Prostate gland (tissue), 2 donors: ENCODE results near the gene CCDC78. TPM values are rescaled to one million over a fixed set of nuclear protein-coding genes. Genes with fewer than 3 reads are reported as not detected.
A peak's percentile ranks its signal among the peaks of the same experiment; 100 is the strongest.

Source experiments
- DNase-seq: peaks from one replicate; pipeline ENCODE4 v3.0.0-alpha.2; 2019; ENCODE audit warnings: low spot score
- H3K27ac ChIP-seq, 2 donors: fragments of 200-600 bp; sonication (generic); 2 replicates each; pipeline ENCODE4 v1.5.1; 2017 to 2019
- H3K27me3 ChIP-seq: fragments of 200-600 bp; sonication (generic); replicated peaks from 2 replicates; pipeline ENCODE4 v1.5.1; 2019; ENCODE audit not compliant: insufficient read depth
- H3K36me3 ChIP-seq, 2 donors: fragments of 200-600 bp; sonication (generic); 1 replicate in 1 of 2; 2 replicates in 1 of 2; pipeline versions ENCODE4 v1.5.1 to v1.8.1; 2017 to 2019
- H3K4me1 ChIP-seq: fragments of 200-600 bp; sonication (generic); replicated peaks from 2 replicates; pipeline ENCODE4 v1.5.1; 2019
- H3K4me3 ChIP-seq, 2 donors: fragments of 200-600 bp; sonication (generic); 2 replicates each; pipeline ENCODE4 v1.5.1; 2017 to 2019
- H3K9me3 ChIP-seq: fragments of 200-600 bp; sonication (generic); 2 replicates; pipeline ENCODE4 v1.5.1; 2017
- POLR2A ChIP-seq: fragments of 450-650 bp; IDR thresholded peaks from one replicate; pipeline ENCODE4 v1.6.1; 2016; ENCODE audit warnings: antibody characterized with exemption, mild to moderate bottlenecking
- POLR2AphosphoS5 ChIP-seq: sonication (generic); formaldehyde crosslinking; IDR thresholded peaks from one replicate; pipeline ENCODE4 v1.6.1; 2017; ENCODE audit warnings: antibody characterized with exemption
- WGBS: methylation state at CpG from one replicate; pipeline ENCODE4 v1.1.5; 2018; 5-methylcytosine and 5-hydroxymethylcytosine counted together
- intact Hi-C: fragments of 100-400 bp; cut with DNase I; formaldehyde crosslinking; loops from one replicate; pipeline ENCODE4 v1.14.2; 2022
- total RNA-seq, 2 donors: library from RNA; depleted of rRNA; stranded (reverse); fragments of >200 nt; gene quantifications; one replicate each; pipeline ENCODE4 v1.1.0, GENCODE V29; 2016
- TF ChIP-seq, protein P1 (sequence below), 4 experiments: fragments of 200-600 bp in 2 of 4; fragments of 450-650 bp in 2 of 4; sonication (generic) in 2 of 4; IDR thresholded peaks; 1 replicate in 3 of 4; 2 replicates in 1 of 4; pipeline ENCODE4 v1.5.1; 2016 to 2019; ENCODE audit warnings: antibody characterized with exemption in 4 of 4, mild to moderate bottlenecking in 2 of 4, moderate library complexity in 2 of 4

The CCDC78 gene
- total RNA-seq, 2 donors from 2014 or later = 2.3 to 3.0 TPM

DNA sequence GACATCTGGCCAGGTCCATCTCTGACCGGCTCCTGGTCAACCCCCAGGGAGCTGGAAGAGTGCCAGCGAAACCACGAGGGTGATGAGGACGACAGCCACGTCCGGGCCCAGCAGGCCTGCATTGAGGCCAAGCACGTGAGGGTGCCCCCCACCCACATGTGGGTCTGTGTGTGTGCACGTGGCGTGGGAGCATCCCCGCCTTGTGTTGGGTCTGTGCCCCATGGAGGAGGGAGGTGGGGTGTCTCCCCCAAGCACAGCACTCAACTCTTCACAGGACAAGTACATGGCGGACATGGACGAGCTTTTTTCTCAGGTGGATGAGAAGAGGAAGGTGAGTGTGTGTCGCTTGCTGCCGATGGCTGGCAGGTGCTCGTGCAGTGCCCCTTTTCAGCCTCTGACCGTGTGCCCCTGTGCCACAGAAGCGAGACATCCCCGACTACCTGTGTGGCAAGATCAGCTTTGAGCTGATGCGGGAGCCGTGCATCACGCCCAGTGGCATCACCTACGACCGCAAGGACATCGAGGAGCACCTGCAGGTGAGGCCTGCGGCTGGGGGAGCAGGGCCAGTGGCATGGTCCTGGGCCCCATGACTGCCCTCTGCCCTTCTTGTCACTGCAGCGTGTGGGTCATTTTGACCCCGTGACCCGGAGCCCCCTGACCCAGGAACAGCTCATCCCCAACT is 44.4 kb downstream of the CCDC78 start:
- Histone ChIP-seq H3K4me3 (no peak overlapping the region), H3K27ac (no peak overlapping the region), H3K4me1 (peaks cover 25% of the 10 kb centered on the region)

DNA sequence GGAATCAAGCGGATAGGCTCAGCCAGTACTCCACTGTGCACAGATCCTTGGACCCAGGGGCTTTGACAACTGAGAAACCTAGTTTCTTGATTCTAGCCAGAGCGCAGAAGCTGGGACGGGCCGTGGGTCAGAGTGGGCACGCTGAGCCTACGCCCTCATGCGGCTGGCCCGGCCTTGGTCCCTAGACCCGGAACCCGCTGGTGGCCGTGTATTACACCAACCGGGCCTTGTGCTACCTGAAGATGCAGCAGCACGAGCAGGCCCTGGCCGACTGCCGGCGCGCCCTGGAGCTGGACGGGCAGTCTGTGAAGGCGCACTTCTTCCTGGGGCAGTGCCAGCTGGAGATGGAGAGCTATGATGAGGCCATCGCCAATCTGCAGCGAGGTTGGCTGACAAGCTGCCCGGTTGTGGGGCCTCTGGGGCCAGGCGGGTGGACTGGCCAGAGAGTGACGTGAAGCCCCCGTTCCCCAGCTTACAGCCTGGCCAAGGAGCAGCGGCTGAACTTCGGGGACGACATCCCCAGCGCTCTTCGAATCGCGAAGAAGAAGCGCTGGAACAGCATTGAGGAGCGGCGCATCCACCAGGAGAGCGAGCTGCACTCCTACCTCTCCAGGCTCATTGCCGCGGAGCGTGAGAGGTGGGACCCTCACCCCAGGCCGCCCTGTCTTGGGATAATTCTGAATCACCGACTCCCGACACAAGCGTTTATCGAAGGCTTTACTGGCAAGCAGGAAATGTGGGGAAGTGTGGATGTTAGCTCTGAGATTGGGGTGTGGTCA is 45.1 kb downstream of the CCDC78 start:
- H3K4me1 ChIP-seq = peaks cover 25% of the 10 kb centered on the region
- H3K36me3 ChIP-seq = peaks cover 7 to 10% of the 10 kb centered on the region in 2 donors
- peak overlapping the region; percentile 88 to 93 for H3K27ac ChIP-seq
- no peaks in the 10 kb centered on the region for H3K9me3 ChIP-seq
- H3K27me3 ChIP-seq = no peaks in the 10 kb centered on the region
- H3K4me3 ChIP-seq = peak overlapping the region; percentile 69 to 82
- TF ChIP-seq, protein P1, sequence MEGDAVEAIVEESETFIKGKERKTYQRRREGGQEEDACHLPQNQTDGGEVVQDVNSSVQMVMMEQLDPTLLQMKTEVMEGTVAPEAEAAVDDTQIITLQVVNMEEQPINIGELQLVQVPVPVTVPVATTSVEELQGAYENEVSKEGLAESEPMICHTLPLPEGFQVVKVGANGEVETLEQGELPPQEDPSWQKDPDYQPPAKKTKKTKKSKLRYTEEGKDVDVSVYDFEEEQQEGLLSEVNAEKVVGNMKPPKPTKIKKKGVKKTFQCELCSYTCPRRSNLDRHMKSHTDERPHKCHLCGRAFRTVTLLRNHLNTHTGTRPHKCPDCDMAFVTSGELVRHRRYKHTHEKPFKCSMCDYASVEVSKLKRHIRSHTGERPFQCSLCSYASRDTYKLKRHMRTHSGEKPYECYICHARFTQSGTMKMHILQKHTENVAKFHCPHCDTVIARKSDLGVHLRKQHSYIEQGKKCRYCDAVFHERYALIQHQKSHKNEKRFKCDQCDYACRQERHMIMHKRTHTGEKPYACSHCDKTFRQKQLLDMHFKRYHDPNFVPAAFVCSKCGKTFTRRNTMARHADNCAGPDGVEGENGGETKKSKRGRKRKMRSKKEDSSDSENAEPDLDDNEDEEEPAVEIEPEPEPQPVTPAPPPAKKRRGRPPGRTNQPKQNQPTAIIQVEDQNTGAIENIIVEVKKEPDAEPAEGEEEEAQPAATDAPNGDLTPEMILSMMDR (IDR thresholded peaks at IDR 0.05) = no peak
- TF ChIP-seq POLR2AphosphoS5 (no peak), POLR2A (no peak)
- whole genome bisulfite sequencing = 42% methylated on average over 44 of the region's 44 CpGs
- intact Hi-C loops = no loop called here
- DNase-seq = no peak

More for the DNA sequence above, 44.4 kb downstream of the CCDC78 start:
- H3K9me3 ChIP-seq = no peaks in the 10 kb centered on the region
- intact Hi-C loops = no loop called here
- DNase-seq = no peak
- peaks cover 7 to 10% of the 10 kb centered on the region in 2 donors for H3K36me3 ChIP-seq
- 73% methylated on average over 26 of the region's 28 CpGs for WGBS
- H3K27me3 ChIP-seq = no peaks in the 10 kb centered on the region
- TF ChIP-seq POLR2AphosphoS5 (no peak), POLR2A (no peak)
- TF ChIP-seq, protein P1 (IDR thresholded peaks at IDR 0.05) = no peak

DNA sequence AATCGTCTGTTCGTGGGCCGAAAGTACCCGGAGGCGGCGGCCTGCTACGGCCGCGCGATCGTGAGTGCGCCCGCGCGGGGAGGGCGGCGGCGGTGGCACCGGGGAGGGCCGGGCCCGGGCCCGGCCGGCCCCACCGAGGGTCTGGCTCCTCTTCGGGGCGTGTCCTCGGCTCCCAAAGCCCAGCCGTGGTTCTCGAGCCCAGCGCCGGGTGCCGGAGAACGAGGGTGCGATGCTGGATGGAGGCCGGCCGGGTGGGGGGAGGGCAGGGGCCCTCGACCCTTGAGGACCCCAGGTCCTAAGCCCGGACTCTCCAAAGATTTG is 45.7 kb downstream of the CCDC78 start:
- WGBS = 2% methylated on average over 27 of the region's 38 CpGs
- DNase-seq = no peak

DNA sequence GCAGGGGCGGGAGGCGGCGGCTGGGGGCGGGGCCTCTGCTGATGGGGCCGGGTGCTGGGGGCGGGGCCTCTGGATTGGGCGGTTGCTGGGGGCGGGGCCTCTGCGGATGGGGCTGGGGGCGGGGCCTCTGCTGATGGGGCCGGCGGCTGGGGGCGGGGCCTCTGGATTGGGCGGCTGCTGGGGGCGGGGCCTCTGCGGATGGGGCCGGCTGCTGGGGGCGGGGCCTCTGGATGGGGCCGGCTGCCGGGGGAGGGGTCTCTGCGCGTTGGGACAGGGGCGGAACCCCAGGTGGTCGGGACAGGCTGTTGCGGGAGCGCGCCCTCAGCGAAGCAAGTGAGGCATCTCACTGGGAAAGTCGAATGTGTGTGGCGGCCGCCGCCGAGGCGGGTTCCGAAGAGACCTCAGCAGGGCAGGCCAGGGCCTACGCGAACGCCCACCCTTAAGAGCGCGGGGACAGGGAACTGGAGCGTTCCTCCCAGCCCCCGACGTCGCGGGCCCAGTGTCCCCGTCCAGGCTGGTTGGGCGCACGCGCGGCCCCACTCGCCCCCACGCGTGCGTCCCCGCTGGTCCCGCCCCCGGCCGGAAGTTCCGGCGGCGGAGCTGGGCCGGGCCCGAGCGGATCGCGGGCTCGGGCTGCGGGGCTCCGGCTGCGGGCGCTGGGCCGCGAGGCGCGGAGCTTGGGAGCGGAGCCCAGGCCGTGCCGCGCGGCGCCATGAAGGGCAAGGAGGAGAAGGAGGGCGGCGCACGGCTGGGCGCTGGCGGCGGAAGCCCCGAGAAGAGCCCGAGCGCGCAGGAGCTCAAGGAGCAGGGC is 46.2 kb downstream of the CCDC78 start, which contains the start of gene STUB1:
STUB1 (plus strand) TSS at position 597 of the 811 bp plus-strand sequence; CDS start at position 713, 116 bp downstream.
- intact Hi-C loops = no loop called here
- H3K27ac ChIP-seq = peak within 1 kb of the TSS; percentile 88 to 93
- no peaks in the 10 kb centered on the region for H3K9me3 ChIP-seq
- peaks cover 7 to 10% of the 10 kb centered on the region in 2 donors for H3K36me3 ChIP-seq
- TF ChIP-seq POLR2A (no peak), POLR2AphosphoS5 (peak; percentile 37)
- TF ChIP-seq, protein P1 (IDR thresholded peaks at IDR 0.05) = peak in 1 of 4 experiments; percentile 34
- peak; percentile 84 for DNase-seq
- peaks cover 22% of the 10 kb centered on the region for H3K4me1 ChIP-seq
- no peaks in the 10 kb centered on the region for H3K27me3 ChIP-seq
- WGBS = 4% methylated on average over 69 of the region's 91 CpGs
- H3K4me3 ChIP-seq = peak within 1 kb of the TSS; percentile 69 to 82

More for the DNA sequence above, 45.7 kb downstream of the CCDC78 start:
- TF ChIP-seq POLR2A (no peak), POLR2AphosphoS5 (no peak)
- TF ChIP-seq, protein P1 (IDR thresholded peaks at IDR 0.05) = no peak
- Histone ChIP-seq H3K36me3 (peaks cover 7 to 10% of the 10 kb centered on the region in 2 donors), H3K27ac (peak overlapping the region; percentile 88 to 93), H3K4me1 (peaks cover 25% of the 10 kb centered on the region), H3K4me3 (peak overlapping the region; percentile 69 to 82), H3K9me3 (no peaks in the 10 kb centered on the region), H3K27me3 (no peaks in the 10 kb centered on the region)
- intact Hi-C loops = no loop called here
